Neural crest cell (in vitro differentiated cells): ENCODE data around the gene MMP7. TPM values are rescaled to one million over a fixed set of nuclear protein-coding genes. Genes with fewer than 3 reads are reported as not detected.

ENCODE experiments used
- DNase-seq: peaks from one replicate; pipeline ENCODE4 v3.0.0; 2021; ENCODE audit warnings: low read depth, mixed read lengths, low spot score
- H3K27ac Mint-ChIP-seq: one replicate; pipeline ENCODE4 v1.8.0; 2021; ENCODE audit warnings: mild to moderate bottlenecking, mixed read lengths; ENCODE audit not compliant: unreplicated experiment
- H3K27me3 Mint-ChIP-seq: 2 replicates; pipeline ENCODE4 v1.8.0; 2021; ENCODE audit warnings: low read depth, mild to moderate bottlenecking, mixed read lengths
- H3K36me3 Mint-ChIP-seq: 2 replicates; pipeline ENCODE4 v1.8.0; 2021; ENCODE audit warnings: low read depth, mild to moderate bottlenecking, mixed read lengths
- H3K4me1 Mint-ChIP-seq: 2 replicates; pipeline ENCODE4 v1.8.0; 2021; ENCODE audit warnings: mixed read lengths
- H3K4me3 Mint-ChIP-seq: one replicate; pipeline ENCODE4 v1.8.0; 2021; ENCODE audit warnings: mild to moderate bottlenecking, mixed read lengths
- H3K9me3 Mint-ChIP-seq: 2 replicates; pipeline ENCODE4 v1.8.0; 2021; ENCODE audit warnings: mixed read lengths
- CTCF ChIP-seq: fragments of 200-600 bp; sonication (generic); conservative IDR thresholded peaks from 2 replicates; pipeline ENCODE4 v1.5.0; 2021; ENCODE audit warnings: antibody characterized with exemption, mild to moderate bottlenecking
- long read RNA-seq: library from polyadenylated mRNA; unstranded; transcript quantifications from one replicate; pipeline ENCODE4 v2.0.0, GENCODE V29; 2020
- total RNA-seq: library from RNA; stranded (reverse); gene quantifications from 2 replicates; pipeline ENCODE4 v1.2.1, GENCODE V29; 2021

Gene MMP7
- not detected in 2 replicates for total RNA-seq
- long read RNA-seq = 0 reads

GRCh38 chr11:102530558-102530957, at the start of gene MMP7:
Gene MMP7 (minus strand): TSS chr11:102530747. CDS start chr11:102530700, 47 bp downstream.
- Mint-ChIP-seq H3K4me3 (no peak within 1 kb of the TSS), H3K27ac (no peak within 1 kb of the TSS), H3K9me3 (peaks cover 4% of the 10 kb centered on the region), H3K27me3 (peaks cover 4% of the 10 kb centered on the region), H3K36me3 (no peaks in the 10 kb centered on the region), H3K4me1 (no peaks in the 10 kb centered on the region)
- DNase-seq = no peak
- TF ChIP-seq CTCF = no peak

GRCh38 chr11:102577723-102578122, 47.2 kb upstream of the MMP7 start:
- no peaks in the 10 kb centered on the region for H3K4me1 Mint-ChIP-seq
- no peak overlapping the region for H3K4me3 Mint-ChIP-seq
- TF ChIP-seq CTCF = no peak
- no peak overlapping the region for H3K27ac Mint-ChIP-seq
- H3K27me3 Mint-ChIP-seq = no peaks in the 10 kb centered on the region
- H3K9me3 Mint-ChIP-seq = no peaks in the 10 kb centered on the region
- H3K36me3 Mint-ChIP-seq = no peaks in the 10 kb centered on the region
- DNase-seq = no peak

- no peak overlapping the region for H3K27ac Mint-ChIP-seq
- no peak overlapping the region for H3K4me3 Mint-ChIP-seq
- H3K9me3 Mint-ChIP-seq = no peaks in the 10 kb centered on the region
- TF ChIP-seq CTCF = no peak
- DNase-seq = no peak
- no peaks in the 10 kb centered on the region for H3K4me1 Mint-ChIP-seq
- H3K27me3 Mint-ChIP-seq = no peaks in the 10 kb centered on the region
- H3K36me3 Mint-ChIP-seq = no peaks in the 10 kb centered on the region
Observed at GRCh38 chr11:102577182-102577581, 46.6 kb upstream of the MMP7 start.

- Mint-ChIP-seq H3K36me3 (no peaks in the 10 kb centered on the region), H3K4me3 (no peak overlapping the region), H3K9me3 (no peaks in the 10 kb centered on the region), H3K27me3 (no peaks in the 10 kb centered on the region), H3K4me1 (no peaks in the 10 kb centered on the region), H3K27ac (no peak overlapping the region)
- DNase-seq = no peak
- TF ChIP-seq CTCF = no peak
Observed at GRCh38 chr11:102576350-102576749, 45.8 kb upstream of the MMP7 start.

GRCh38 chr11:102575012-102575411, 44.5 kb upstream of the MMP7 start:
- no peaks in the 10 kb centered on the region for H3K27me3 Mint-ChIP-seq
- no peak overlapping the region for H3K27ac Mint-ChIP-seq
- no peak for TF ChIP-seq CTCF
- DNase-seq = no peak
- H3K4me3 Mint-ChIP-seq = no peak overlapping the region
- no peaks in the 10 kb centered on the region for H3K36me3 Mint-ChIP-seq
- H3K4me1 Mint-ChIP-seq = no peaks in the 10 kb centered on the region
- H3K9me3 Mint-ChIP-seq = peaks cover 2% of the 10 kb centered on the region

GRCh38 chr11:102573851-102574250, 43.3 kb upstream of the MMP7 start:
- H3K36me3 Mint-ChIP-seq = no peaks in the 10 kb centered on the region
- DNase-seq = no peak
- TF ChIP-seq CTCF = no peak
- H3K4me1 Mint-ChIP-seq = no peaks in the 10 kb centered on the region
- H3K27ac Mint-ChIP-seq = no peak overlapping the region
- peaks cover 7% of the 10 kb centered on the region for H3K9me3 Mint-ChIP-seq
- no peak overlapping the region for H3K4me3 Mint-ChIP-seq
- no peaks in the 10 kb centered on the region for H3K27me3 Mint-ChIP-seq
